OCI-LY7 (cell line): ENCODE measurements around the gene WEE1. TPM values are rescaled to one million over a fixed set of nuclear protein-coding genes. Genes with fewer than 3 reads are reported as not detected.

ENCODE experiments used
- BruUV-seq: library from RNA; stranded (reverse); fragments of 400-500 nt; replicated peaks from 2 replicates; lab custom pipeline; 2021; lab: Mats Ljungman, UMichigan
- CTCF ChIA-PET: fragments of 300-600 bp; sonication (Branson Sonifier 250); formaldehyde crosslinking; loops from one replicate; lab custom pipeline; 2022; ENCODE audit warnings: antibody characterized with exemption; ENCODE audit not compliant: unreplicated experiment; lab: Charles Lee
- POLR2A ChIA-PET: fragments of 300-600 bp; sonication (Branson Sonifier 250); formaldehyde crosslinking; loops from one replicate; lab custom pipeline; 2022; ENCODE audit warnings: antibody characterized with exemption; lab: Charles Lee
- DNase-seq: peaks from one replicate; pipeline ENCODE4 v3.0.0-alpha.2; 2015; ENCODE audit warnings: low spot score
- H2AFZ ChIP-seq: fragments of 200-600 bp; sonication (generic), shearing (Covaris generic); 2 replicates; pipeline ENCODE4 v1.6.1; 2014; ENCODE audit warnings: mild to moderate bottlenecking, antibody characterized with exemption, low read length, moderate library complexity
- H3K27ac ChIP-seq: fragments of 200-600 bp; sonication (generic); 2 replicates; pipeline ENCODE4 v1.5.1; 2014; ENCODE audit warnings: mixed run types, low read depth, mild to moderate bottlenecking, moderate library complexity, low read length, inconsistent platforms; ENCODE audit not compliant: poor library complexity, severe bottlenecking
- H3K36me3 ChIP-seq: fragments of 200-600 bp; sonication (generic); 2 replicates; pipeline ENCODE4 v1.6.1; 2014; ENCODE audit warnings: mild to moderate bottlenecking, antibody characterized with exemption, low read length, moderate library complexity, mixed read lengths; ENCODE audit not compliant: insufficient read depth
- H3K4me1 ChIP-seq: fragments of 200-600 bp; sonication (generic); 2 replicates; pipeline ENCODE4 v1.5.1; 2014; ENCODE audit warnings: mild to moderate bottlenecking, low read length; ENCODE audit not compliant: insufficient read depth, poor library complexity, severe bottlenecking
- H3K4me2 ChIP-seq: fragments of 200-600 bp; sonication (generic); 2 replicates; pipeline ENCODE4 v1.6.1; 2014; ENCODE audit warnings: mild to moderate bottlenecking, low read length
- H3K4me3 ChIP-seq: fragments of 200-600 bp; sonication (generic); 2 replicates; pipeline ENCODE4 v1.5.1; 2014; ENCODE audit warnings: mild to moderate bottlenecking, low read depth, low read length; ENCODE audit not compliant: poor library complexity, severe bottlenecking
- H3K79me2 ChIP-seq: fragments of 200-600 bp; sonication (generic); 2 replicates; pipeline ENCODE4 v1.6.1; 2016; ENCODE audit warnings: low read depth, mild to moderate bottlenecking, low read length, moderate library complexity, mixed read lengths; ENCODE audit not compliant: insufficient read depth
- H3K9me2 ChIP-seq: fragments of 200-600 bp; sonication (generic); 2 replicates; pipeline ENCODE4 v1.6.1; 2016; ENCODE audit warnings: mild to moderate bottlenecking, low read length, mixed read lengths; ENCODE audit not compliant: insufficient read depth
- H3K9me3 ChIP-seq: fragments of 200-600 bp; sonication (generic); 2 replicates; pipeline ENCODE4 v1.6.1; 2014; ENCODE audit warnings: mild to moderate bottlenecking, mixed run types, low read length, mixed read lengths
- H4K20me1 ChIP-seq: fragments of 200-600 bp; sonication (generic); 2 replicates; pipeline ENCODE4 v1.6.1; 2014; ENCODE audit warnings: mild to moderate bottlenecking, antibody characterized with exemption, low read length, moderate library complexity, mixed read lengths; ENCODE audit not compliant: insufficient read depth
- CTCF ChIP-seq: fragments of 200-600 bp; sonication (generic); conservative IDR thresholded peaks from 2 replicates; pipeline ENCODE4 v1.5.1; 2014; ENCODE audit warnings: mild to moderate bottlenecking, antibody characterized with exemption, low read length, moderate library complexity, mixed read lengths
- EZH2phosphoT487 ChIP-seq: fragments of 200-600 bp; sonication (generic); IDR thresholded peaks from 2 replicates; pipeline ENCODE4 v1.6.1; 2018; ENCODE audit warnings: low read depth, borderline replicate concordance, mild to moderate bottlenecking, mixed run types, antibody characterized with exemption, low read length, moderate library complexity, mixed read lengths
- intact Hi-C: fragments of 100-400 bp; cut with micrococcal nuclease; formaldehyde crosslinking; loops from one replicate; pipeline ENCODE4 v1.10.0; 2022; ENCODE audit not compliant: unreplicated experiment
- total RNA-seq, 2 experiments: library from RNA; depleted of rRNA in 1 of 2; stranded (reverse); fragments of >200 nt in 1 of 2; shearing (Covaris generic) in 1 of 2; gene quantifications; 2 replicates each; pipeline ENCODE4 v1.2.3, GENCODE V29; 2014 to 2022

Gene WEE1
- total RNA-seq, 2 experiments from 2014 or later, result 147 to 216 TPM

GRCh38 chr11:9613830-9614762 lies 40.6 kb downstream of the WEE1 start:
- peaks cover 94% of the 10 kb centered on the region for H3K4me1 ChIP-seq
- BruUV-seq, result TSS peak; percentile 94
- no peaks in the 10 kb centered on the region; the same call in 1 of the 2 replicates for H3K9me3 ChIP-seq

GRCh38 chr11:9615031-9615451 lies 41.6 kb downstream of the WEE1 start:
- peak overlapping the region; percentile 93 for H3K4me2 ChIP-seq
- no peaks in the 10 kb centered on the region for H3K9me2 ChIP-seq
- H3K4me1 ChIP-seq, result peaks cover 94% of the 10 kb centered on the region
- H3K79me2 ChIP-seq, result peaks cover 6% of the 10 kb centered on the region; the same call in 1 of the 2 replicates
- H3K36me3 ChIP-seq, result no peaks in the 10 kb centered on the region
- H4K20me1 ChIP-seq, result no peaks in the 10 kb centered on the region
- no peak overlapping the region for H2AFZ ChIP-seq
- peak overlapping the region; percentile 72 for H3K4me3 ChIP-seq
- CTCF ChIA-PET, result no interaction called here
- H3K27ac ChIP-seq, result peak overlapping the region; percentile 99
- peak; percentile 94 for DNase-seq
- no peaks in the 10 kb centered on the region; the same call in 1 of the 2 replicates for H3K9me3 ChIP-seq
- POLR2A ChIA-PET, result no interaction called here
- BruUV-seq, result no TSS peak
- no peak for TF ChIP-seq CTCF
- no peak for TF ChIP-seq EZH2phosphoT487
- intact Hi-C loops, result loop anchor here (1.0 to 10.0 kb wide), 2 partner anchors 49 to 230 kb away; partner anchors contain the start of genes IPO7 and SWAP70

More at GRCh38 chr11:9613830-9614762, 40.6 kb downstream of the WEE1 start:
- no peaks in the 10 kb centered on the region for H3K9me2 ChIP-seq
- intact Hi-C loops, result loop anchor here (1.0 to 10.0 kb wide), 12 partner anchors 17 to 703 kb away; partner anchors contain the start of genes IPO7, TMEM41B, WEE1 and ZNF143
- H3K4me3 ChIP-seq, result peak overlapping the region; percentile 72
- DNase-seq, result peak; percentile 96
- no peaks in the 10 kb centered on the region for H3K36me3 ChIP-seq
- peaks cover 6% of the 10 kb centered on the region; the same call in 1 of the 2 replicates for H3K79me2 ChIP-seq
- POLR2A ChIA-PET, result interaction anchor here (0.5 to 9.8 kb wide), 12 partner anchors 15 to 447 kb away, joined by 3 to 239 read pairs (median 4); partner anchors contain the start of gene WEE1
- H4K20me1 ChIP-seq, result no peaks in the 10 kb centered on the region
- TF ChIP-seq EZH2phosphoT487, result no peak
- TF ChIP-seq CTCF, result peak; percentile 82
- H3K4me2 ChIP-seq, result peak overlapping the region; percentile 93
- CTCF ChIA-PET, result interaction anchor here (0.6 to 1.8 kb wide), 6 partner anchors 13 to 108 kb away, joined by 3 to 6 read pairs (median 4); no protein-coding TSS in a partner anchor
- peak overlapping the region; percentile 63; the same call in 1 of the 2 replicates for H2AFZ ChIP-seq
- peak overlapping the region; percentile 99 for H3K27ac ChIP-seq
